Kidney (tissue), 22 donors: ENCODE measurements around the gene SFI1. TPM values are rescaled to one million over a fixed set of nuclear protein-coding genes. Genes with fewer than 3 reads are reported as not detected.
A peak's percentile ranks its signal among the peaks of the same experiment; 100 is the strongest.

Experiments
- DNase-seq, 5 donors: peaks; one replicate each; pipeline ENCODE4 v3.0.0-alpha.2; 2013 to 2020
- FAIRE-seq: peaks from 2 replicates; lab custom pipeline; 2012; peaks lifted over from hg19 to GRCh38; lab: Jason Lieb, UNC
- H3K27ac ChIP-seq, 2 donors: one replicate each; pipeline ENCODE4 v1.7.0; 2013; ENCODE audit warnings: low read depth in 2 of 2, low read length in 2 of 2, inconsistent platforms in 1 of 2
- H3K27me3 ChIP-seq: one replicate; pipeline ENCODE4 v1.7.1; 2013; ENCODE audit warnings: low read length, inconsistent platforms; ENCODE audit not compliant: control insufficient read depth, insufficient read depth
- H3K36me3 ChIP-seq, 3 donors: one replicate each; pipeline versions ENCODE4 v1.7.0 to v1.7.1; 2013; ENCODE audit warnings: low read length in 3 of 3, control low read depth in 1 of 3, inconsistent platforms in 1 of 3; ENCODE audit not compliant: insufficient read depth in 3 of 3, control insufficient read depth in 2 of 3
- H3K4me1 ChIP-seq, 3 donors: one replicate each; pipeline versions ENCODE4 v1.7.0 to v1.7.1; 2013; ENCODE audit warnings: low read length in 3 of 3, inconsistent platforms in 1 of 3, low read depth in 1 of 3; ENCODE audit not compliant: control insufficient read depth in 2 of 3, insufficient read depth in 2 of 3
- H3K4me3 ChIP-seq, 3 donors: one replicate each; pipeline versions ENCODE4 v1.7.0 to v1.8.1; 2013; ENCODE audit warnings: low read length in 3 of 3, control low read depth in 1 of 3, inconsistent platforms in 1 of 3
- H3K9ac ChIP-seq, 3 donors: one replicate each; pipeline versions ENCODE4 v1.7.0 to v1.7.1; 2013; ENCODE audit warnings: low read length in 3 of 3, control low read depth in 1 of 3, inconsistent platforms in 1 of 3
- H3K9me3 ChIP-seq, 3 donors: one replicate each; pipeline versions ENCODE4 v1.7.0 to v1.7.1; 2013; ENCODE audit warnings: low read length in 3 of 3, control low read depth in 1 of 3, inconsistent platforms in 1 of 3; ENCODE audit not compliant: control insufficient read depth in 2 of 3, insufficient read depth in 1 of 3
- CTCF ChIP-seq: IDR thresholded peaks from 3 replicates; pipeline ENCODE4 v1.5.1; 2012; ENCODE audit warnings: mild to moderate bottlenecking, moderate library complexity, borderline replicate concordance; ENCODE audit not compliant: insufficient read depth; ENCODE audit errors: extremely low read depth
- intact Hi-C: fragments of 100-400 bp; cut with DNase I; formaldehyde crosslinking; loops from one replicate; pipeline ENCODE4 v1.11.1; 2022
- long read RNA-seq, 10 donors: library from polyadenylated mRNA in 1 of 10; unstranded in 1 of 10; transcript quantifications; one replicate each; pipeline ENCODE4 v2.0.0 and lab custom pipeline, GENCODE V29; 2021 to 2026
- polyA plus RNA-seq: library from polyadenylated mRNA; stranded (reverse); fragments of 350-450 nt; fragmentation: Illumina TruSeq; extraction: RNeasy Lipid Tissue Mini Kit (QIAGEN cat#74804); gene quantifications from one replicate; pipeline ENCODE4 v1.2.3, GENCODE V29; 2014; ENCODE audit warnings: low read depth, low replicate concordance; ENCODE audit not compliant: insufficient read depth
- total RNA-seq: library from RNA; stranded (reverse); fragmentation: NEBNext Ultra II Directional; extraction: Animal tissue kit (Norgen Biotek cat#: 25700); gene quantifications from one replicate; pipeline ENCODE4 v1.2.1, GENCODE V29; 2021
- donor health status: control.
- donor health status: control.
- donor health status: control.
- donor health status: control.
- donor health status: control.
- donor health status: DM: yes; HTN: yes; CAD: no.
- donor health status: Normal renal cell carcinoma (clear cell type).

SFI1 gene
- total RNA-seq (48.2 TPM), polyA plus RNA-seq (11.4 TPM)
- long read RNA-seq, donor 1, partial matches to known transcripts: 0 of 1 reads
- long read RNA-seq, donor 1, other reads (novel, unspliced or antisense): 0 of 1 reads
- long read RNA-seq, donor 2, partial matches to known transcripts: 47 of 47 reads
- long read RNA-seq, donor 2, other reads (novel, unspliced or antisense): 0 of 47 reads
- long read RNA-seq, donor 3, partial matches to known transcripts: 59 of 65 reads
- long read RNA-seq, donor 3, other reads (novel, unspliced or antisense): 6 of 65 reads
- long read RNA-seq, donor 4, partial matches to known transcripts: 0 of 1 reads
- long read RNA-seq, donor 4, other reads (novel, unspliced or antisense): 0 of 1 reads
- long read RNA-seq, donor 5, partial matches to known transcripts: 0 of 1 reads
- long read RNA-seq, donor 5, other reads (novel, unspliced or antisense): 0 of 1 reads
- long read RNA-seq, donor 6: 0 reads
- long read RNA-seq, donor 7, full-length matches to known transcripts: 1 of 28 reads
- long read RNA-seq, donor 7, partial matches to known transcripts: 13 of 28 reads
- long read RNA-seq, donor 7, other reads (novel, unspliced or antisense): 14 of 28 reads
- long read RNA-seq, donor 8, partial matches to known transcripts: 32 of 35 reads
- long read RNA-seq, donor 8, other reads (novel, unspliced or antisense): 0 of 35 reads
- long read RNA-seq, donor 9: 0 reads
- long read RNA-seq, donor 10, partial matches to known transcripts: 0 of 2 reads
- long read RNA-seq, donor 10, other reads (novel, unspliced or antisense): 0 of 2 reads

- peak; percentile 9 for TF ChIP-seq CTCF
- peaks cover 0 to 2% (median 0%) of the 10 kb centered on the region in 3 donors for H3K4me1 ChIP-seq
- intact Hi-C loops: no loop called here
- peak; percentile 93 to 97 (median 94) for DNase-seq
- H3K9ac ChIP-seq: peak within 1 kb of the TSS; percentile 64 to 84 (median 82)
- H3K36me3 ChIP-seq: peaks cover 0 to 2% (median 0%) of the 10 kb centered on the region in 3 donors
- no peak for FAIRE-seq
- no peaks in the 10 kb centered on the region for H3K9me3 ChIP-seq
- H3K27ac ChIP-seq: peak within 1 kb of the TSS; percentile 82 to 85
- no peaks in the 10 kb centered on the region for H3K27me3 ChIP-seq
- peak within 1 kb of the TSS; percentile 84 to 95 (median 85) for H3K4me3 ChIP-seq
Measured at GRCh38 chr22:31496007-31496734, at the start of gene SFI1. SFI1 (plus strand) TSS chr22:31496536; CDS start chr22:31508285, 11,749 bp downstream.

GRCh38 chr22:31446767-31447166 is 49.6 kb upstream of the SFI1 start:
- no peaks in the 10 kb centered on the region for H3K4me1 ChIP-seq
- no peaks in the 10 kb centered on the region for H3K9me3 ChIP-seq
- H3K4me3 ChIP-seq: no peak overlapping the region
- H3K27me3 ChIP-seq: no peaks in the 10 kb centered on the region
- peaks cover 4 to 40% (median 16%) of the 10 kb centered on the region in 3 donors for H3K36me3 ChIP-seq
- TF ChIP-seq CTCF: no peak
- intact Hi-C loops: no loop called here
- FAIRE-seq (no peak), DNase-seq (no peak)
- no peak overlapping the region for H3K9ac ChIP-seq
- no peak overlapping the region for H3K27ac ChIP-seq

GRCh38 chr22:31447337-31447736 is 49.0 kb upstream of the SFI1 start:
- FAIRE-seq (no peak), DNase-seq (no peak)
- no peaks in the 10 kb centered on the region for H3K9me3 ChIP-seq
- no peaks in the 10 kb centered on the region for H3K27me3 ChIP-seq
- no peak overlapping the region for H3K9ac ChIP-seq
- intact Hi-C loops: no loop called here
- H3K4me3 ChIP-seq: no peak overlapping the region
- no peak overlapping the region for H3K27ac ChIP-seq
- H3K36me3 ChIP-seq: peaks cover 6 to 34% (median 18%) of the 10 kb centered on the region in 3 donors
- TF ChIP-seq CTCF: no peak
- H3K4me1 ChIP-seq: no peaks in the 10 kb centered on the region
